HG03520 (cell line): ENCODE measurements around the gene TRIM34.
"Not testable (repeated sequence)": the region's sequence is repeated elsewhere in the genome, so short reads cannot be mapped to it uniquely, and the experiment has no call there.

Source experiments
- ATAC-seq: cut with Tn5 transposase; IDR thresholded peaks from one replicate; pipeline ENCODE4 v1.9.1; 2021; ENCODE audit warnings: mild to moderate bottlenecking, moderate library complexity; ENCODE audit not compliant: unreplicated experiment

TRIM34 gene

GRCh38 chr11:5620651-5621521, 3.9 kb upstream of the TRIM34 start:
- ATAC-seq = no peak

DNA sequence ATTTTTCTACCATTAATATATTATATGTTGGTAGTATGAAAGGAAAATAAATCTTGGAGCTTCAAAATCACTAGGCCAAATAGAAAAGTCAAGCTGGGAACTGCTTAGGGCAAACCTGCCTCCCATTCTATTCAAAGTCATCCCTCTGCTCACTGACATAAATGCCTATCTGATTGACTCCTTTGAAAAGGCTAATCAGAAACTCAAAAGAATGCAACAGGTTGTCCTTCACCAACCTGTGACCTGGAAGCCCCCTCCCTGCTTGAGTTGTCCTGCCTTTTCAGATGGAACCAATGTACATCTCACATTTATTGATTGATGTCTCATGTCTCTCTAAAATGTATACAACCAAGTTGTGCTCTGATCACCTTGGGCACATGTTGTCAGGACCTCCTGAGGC, 3.2 kb upstream of the TRIM34 start:
- ATAC-seq = no peak

DNA sequence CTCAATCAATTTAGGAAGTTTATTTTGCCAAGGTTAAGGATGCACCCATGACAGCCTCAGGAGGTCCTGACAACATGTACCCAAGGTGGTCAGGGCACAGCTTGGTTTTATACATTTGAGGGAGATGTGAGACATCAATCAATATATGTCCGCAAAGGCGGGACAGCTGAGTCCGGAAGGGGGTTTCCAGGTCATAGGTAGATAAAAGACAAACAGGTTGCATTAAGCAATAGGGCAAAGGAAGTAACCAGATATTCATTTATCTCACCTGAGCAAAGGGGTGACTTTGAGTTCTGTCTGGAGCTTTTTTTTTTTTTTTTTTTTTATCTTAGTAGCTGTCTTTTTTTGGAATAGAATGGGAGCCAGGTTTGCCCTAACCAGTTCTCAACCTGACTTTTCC, 2.0 kb upstream of the TRIM34 start:
- no peak for ATAC-seq

DNA sequence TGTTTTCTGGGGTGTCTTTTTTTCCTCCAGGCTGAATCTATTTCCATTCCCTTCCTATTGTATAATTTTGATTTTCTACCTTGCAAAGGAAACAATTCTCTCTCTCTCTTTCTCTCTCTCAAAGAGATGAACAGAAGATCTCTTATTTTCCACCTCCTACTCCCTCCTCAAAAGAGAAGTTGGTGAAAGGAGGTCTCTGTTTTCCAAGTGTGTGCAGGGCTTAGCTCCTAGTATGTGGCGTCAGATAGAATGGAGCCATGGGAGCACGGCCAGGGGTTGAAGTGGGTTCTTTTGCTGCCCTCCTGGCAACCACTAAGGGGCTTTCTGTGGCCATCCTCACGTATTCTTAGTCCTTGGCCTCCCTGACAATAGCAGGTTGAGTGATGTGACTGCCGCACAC, 480 bp downstream of the TRIM34 start:
- ATAC-seq = no peak

- ATAC-seq = no peak
Observed at GRCh38 chr11:5626196-5626595, 1.4 kb downstream of the TRIM34 start.

GRCh38 chr11:5631417-5631816, 6.6 kb downstream of the TRIM34 start:
- ATAC-seq = peak; percentile 7

- ATAC-seq = peak; percentile 94
Observed at GRCh38 chr11:5631969-5632635, 7.3 kb downstream of the TRIM34 start.

DNA sequence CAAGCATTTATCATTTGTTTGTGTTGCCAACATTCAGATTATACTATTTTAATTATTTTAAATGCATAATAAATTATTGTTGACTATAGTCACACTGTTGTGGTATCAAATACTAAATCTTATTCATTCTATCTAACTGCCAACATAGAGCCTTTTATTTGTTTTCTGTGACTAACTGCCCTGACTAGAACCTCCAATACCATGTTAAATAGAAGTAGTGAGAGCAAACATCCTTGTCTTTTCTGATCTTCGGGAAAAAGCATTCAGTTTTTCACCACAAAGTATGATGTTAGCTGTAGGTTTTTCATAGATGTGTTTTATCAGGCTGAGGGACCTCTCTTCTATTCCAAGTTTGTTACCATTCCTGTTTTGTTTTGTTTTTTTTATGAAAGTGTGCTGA, 15.2 kb downstream of the TRIM34 start:
- no peak for ATAC-seq

GRCh38 chr11:5643585-5643984, 18.8 kb downstream of the TRIM34 start:
- ATAC-seq = no peak

GRCh38 chr11:5646139-5646538, 21.3 kb downstream of the TRIM34 start:
- no peak for ATAC-seq

DNA sequence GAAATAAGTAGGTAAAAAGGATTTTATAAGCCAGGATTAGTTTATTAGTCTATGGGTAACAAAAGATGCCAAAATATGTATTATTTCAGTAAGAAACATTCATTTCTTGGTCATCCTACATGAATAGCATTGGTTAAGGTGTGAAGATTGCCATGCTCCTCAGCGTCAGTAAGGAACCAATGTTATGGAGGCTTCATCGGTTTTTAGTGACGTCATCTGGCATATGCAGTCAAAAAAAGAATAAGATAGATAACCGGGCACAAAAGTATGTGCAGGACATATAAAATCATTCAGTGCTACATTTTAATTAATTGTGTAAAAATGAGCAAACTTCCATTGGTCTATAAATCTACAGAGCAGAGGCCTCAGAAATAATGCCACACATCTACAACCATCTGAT, 30.7 kb downstream of the TRIM34 start:
- no peak for ATAC-seq

DNA sequence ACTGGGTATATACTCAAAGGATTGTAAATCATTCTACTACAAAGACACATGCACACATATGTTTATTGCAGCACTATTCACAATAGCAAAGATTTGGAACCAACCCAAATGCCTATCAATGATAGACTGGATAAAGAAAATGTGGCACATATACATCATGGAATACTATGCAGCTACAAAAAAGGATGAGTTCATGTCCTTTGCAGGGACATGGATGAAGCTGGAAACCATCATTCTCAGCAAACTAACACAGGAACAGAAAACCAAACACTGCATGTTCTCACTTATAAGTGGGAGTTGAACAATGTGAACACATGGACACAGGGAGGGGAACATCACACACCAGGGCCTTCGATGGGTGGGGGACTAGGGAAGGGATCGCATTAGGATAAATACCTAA, 32.2 kb downstream of the TRIM34 start:
- ATAC-seq = not testable (repeated sequence)

DNA sequence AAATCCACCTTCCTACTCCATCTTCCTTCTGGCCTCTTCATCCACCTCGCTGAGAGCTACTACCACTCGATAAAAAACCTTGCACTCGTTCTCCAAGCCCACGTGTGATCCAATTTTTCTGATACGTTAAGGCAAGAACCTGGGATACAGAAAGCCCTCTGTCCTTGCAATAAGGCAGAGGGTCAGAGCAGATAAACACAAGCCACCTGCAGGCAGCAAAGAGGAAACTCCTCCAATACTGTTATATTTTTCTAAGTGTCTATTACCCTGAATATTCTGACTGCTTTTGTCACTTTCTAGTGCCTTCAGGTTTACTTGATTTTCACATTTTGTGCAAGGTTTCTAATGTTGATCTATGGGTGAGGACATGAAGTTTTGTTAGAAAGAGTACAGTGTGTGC, 33.5 kb downstream of the TRIM34 start:
- ATAC-seq = no peak

DNA sequence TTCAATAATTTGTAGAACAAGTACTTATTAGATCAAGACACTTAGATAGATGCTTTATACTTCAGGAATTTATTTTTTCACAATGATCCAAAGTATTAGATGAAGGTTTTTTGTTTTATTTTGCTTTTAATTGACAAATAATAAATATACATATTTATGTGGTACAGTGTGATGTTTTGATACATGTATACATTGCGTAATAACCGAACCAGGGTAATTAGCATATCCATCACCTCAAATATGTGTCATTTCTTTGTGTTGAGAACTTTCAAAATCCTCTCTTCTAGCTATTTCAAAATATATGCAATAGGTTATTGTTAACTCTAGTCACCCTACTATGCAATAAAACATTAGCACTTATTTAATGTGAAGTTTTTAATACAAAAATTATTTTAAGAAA, 38.7 kb downstream of the TRIM34 start:
- no peak for ATAC-seq

DNA sequence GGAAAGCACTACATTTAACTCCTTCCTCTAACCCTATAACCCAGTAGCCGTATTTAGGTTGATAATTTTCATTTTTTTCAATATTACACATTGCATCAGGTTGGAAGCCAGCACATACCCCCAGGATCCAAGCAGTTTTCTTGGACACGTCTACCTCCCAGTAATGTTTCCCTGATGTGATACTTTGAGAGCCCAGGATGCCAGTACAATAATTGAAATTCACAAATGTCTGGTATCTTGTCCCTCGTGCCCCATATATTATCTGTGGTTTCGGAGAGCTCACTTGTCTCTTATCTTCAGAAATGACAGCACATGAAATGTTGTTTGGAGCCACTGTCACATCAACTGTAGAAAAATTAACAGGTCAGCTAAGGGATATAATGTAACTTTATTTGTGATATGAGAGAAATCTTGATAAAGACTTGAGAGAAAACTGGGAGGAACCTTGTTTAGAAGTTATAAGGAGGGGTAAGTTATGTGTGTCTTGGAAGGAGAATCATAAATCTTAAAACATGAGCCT, 40.3 kb downstream of the TRIM34 start:
- ATAC-seq = no peak

- ATAC-seq = no peak
Observed at GRCh38 chr11:5665746-5666401, 41.1 kb downstream of the TRIM34 start.

GRCh38 chr11:5666402-5666793, 41.6 kb downstream of the TRIM34 start:
- ATAC-seq = no peak

GRCh38 chr11:5671831-5672230, 47.0 kb downstream of the TRIM34 start:
- ATAC-seq = no peak

GRCh38 chr11:5674391-5674790, 49.6 kb downstream of the TRIM34 start:
- no peak for ATAC-seq

GRCh38 chr11:5679811-5680210, 55.0 kb downstream of the TRIM34 start:
- no peak for ATAC-seq

GRCh38 chr11:5682890-5683441, 58.2 kb downstream of the TRIM34 start:
- ATAC-seq = not testable (repeated sequence)
